Superior temporal gyrus (tissue), 1 donor: ENCODE results near the gene MED10.
A peak's percentile ranks its signal among the peaks of the same experiment; 100 is the strongest.

Experiments
- DNase-seq: peaks from one replicate; pipeline ENCODE4 v3.0.0-alpha.2; 2016; ENCODE audit errors: extremely low spot score

The MED10 gene, protein sequence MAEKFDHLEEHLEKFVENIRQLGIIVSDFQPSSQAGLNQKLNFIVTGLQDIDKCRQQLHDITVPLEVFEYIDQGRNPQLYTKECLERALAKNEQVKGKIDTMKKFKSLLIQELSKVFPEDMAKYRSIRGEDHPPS

GRCh38 chr5:6377905-6378765 is at the start of gene MED10:
Gene MED10 (minus strand): TSS chr5:6378547. CDS start chr5:6378483, 64 bp downstream.
- DNase-seq = peak; percentile 88

- DNase-seq = no peak
These were observed 49.3 kb upstream of the MED10 start for GRCh38 chr5:6427694-6428093.

GRCh38 chr5:6424700-6425099 is 46.4 kb upstream of the MED10 start:
- no peak for DNase-seq

- no peak for DNase-seq
These were observed 45.8 kb upstream of the MED10 start for GRCh38 chr5:6424110-6424659.

GRCh38 chr5:6423327-6424109 is 45.2 kb upstream of the MED10 start:
- DNase-seq = no peak

DNA sequence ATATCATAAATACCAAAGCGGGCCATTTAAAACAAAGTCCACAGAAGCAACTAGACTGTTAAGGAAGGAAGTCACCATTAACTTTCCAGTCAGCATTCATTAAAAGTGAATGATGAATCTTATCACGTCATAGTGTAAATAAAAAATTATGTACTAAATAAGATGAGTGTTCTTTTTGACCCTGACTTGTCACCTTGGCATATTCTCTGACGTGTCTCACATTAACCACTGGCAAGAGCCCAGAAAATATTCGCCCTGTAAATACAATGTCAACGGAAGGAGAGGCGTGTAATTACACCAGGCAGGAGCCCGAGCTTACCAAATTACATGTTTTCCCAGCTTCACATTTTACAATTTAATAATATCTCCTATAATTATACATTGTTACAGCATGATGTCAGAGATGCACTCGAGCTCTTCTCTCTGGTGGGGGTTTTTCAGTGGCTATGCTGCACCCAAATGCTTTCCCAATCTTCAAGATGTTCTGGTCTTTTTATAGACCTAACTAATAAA is 41.0 kb upstream of the MED10 start:
- DNase-seq = peak; percentile 29

DNA sequence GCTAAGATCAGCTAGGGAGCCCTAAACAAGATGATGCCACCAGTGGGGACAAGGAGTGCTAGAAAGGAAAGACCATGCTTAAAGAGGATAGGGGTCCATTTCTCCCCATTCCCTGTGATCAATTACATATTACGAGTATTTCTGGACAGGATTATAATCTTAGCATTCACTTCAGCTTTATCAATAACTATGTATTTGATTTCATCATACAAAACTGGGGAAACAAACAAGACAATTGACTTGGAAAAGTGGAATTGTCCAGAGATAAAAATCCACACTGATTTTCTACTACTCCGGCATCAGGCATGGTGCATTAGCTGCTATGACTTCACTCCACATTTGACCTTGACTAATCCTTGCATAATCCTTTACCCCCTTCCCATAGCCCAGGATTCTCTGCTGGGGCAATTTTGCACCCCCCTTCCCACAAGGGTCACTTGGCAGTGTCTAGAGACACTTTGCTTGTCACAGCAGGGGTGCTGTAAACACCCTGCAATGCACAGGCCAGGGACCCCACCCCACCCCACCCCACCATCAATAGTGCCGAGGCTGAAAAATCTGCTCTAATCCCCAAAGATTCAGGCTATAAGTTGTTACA is 40.4 kb upstream of the MED10 start:
- no peak for DNase-seq

GRCh38 chr5:6417657-6418056 is 39.3 kb upstream of the MED10 start:
- DNase-seq = no peak

GRCh38 chr5:6412811-6413210 is 34.5 kb upstream of the MED10 start:
- DNase-seq = no peak

GRCh38 chr5:6411141-6411540 is 32.8 kb upstream of the MED10 start:
- no peak for DNase-seq

DNA sequence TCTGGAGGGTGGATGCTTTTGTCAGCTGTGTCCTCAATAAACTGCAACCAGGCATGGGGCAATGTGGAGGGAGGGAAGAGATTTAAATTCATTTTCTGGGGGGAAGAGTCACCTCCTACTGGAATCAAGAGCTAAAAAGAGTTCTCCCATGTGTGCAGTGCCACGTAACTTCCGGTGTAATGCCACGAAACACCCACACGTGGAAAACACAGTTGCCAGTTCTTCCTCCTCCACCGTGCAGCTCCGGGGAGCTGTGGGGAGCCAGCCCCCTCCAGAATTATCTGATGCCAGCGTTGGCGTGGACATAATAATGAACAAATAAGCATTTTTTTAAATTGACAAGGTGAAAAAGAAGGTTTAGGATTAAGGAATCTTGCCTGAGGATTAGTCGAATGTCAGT is 32.1 kb upstream of the MED10 start:
- DNase-seq = peak; percentile 60

DNA sequence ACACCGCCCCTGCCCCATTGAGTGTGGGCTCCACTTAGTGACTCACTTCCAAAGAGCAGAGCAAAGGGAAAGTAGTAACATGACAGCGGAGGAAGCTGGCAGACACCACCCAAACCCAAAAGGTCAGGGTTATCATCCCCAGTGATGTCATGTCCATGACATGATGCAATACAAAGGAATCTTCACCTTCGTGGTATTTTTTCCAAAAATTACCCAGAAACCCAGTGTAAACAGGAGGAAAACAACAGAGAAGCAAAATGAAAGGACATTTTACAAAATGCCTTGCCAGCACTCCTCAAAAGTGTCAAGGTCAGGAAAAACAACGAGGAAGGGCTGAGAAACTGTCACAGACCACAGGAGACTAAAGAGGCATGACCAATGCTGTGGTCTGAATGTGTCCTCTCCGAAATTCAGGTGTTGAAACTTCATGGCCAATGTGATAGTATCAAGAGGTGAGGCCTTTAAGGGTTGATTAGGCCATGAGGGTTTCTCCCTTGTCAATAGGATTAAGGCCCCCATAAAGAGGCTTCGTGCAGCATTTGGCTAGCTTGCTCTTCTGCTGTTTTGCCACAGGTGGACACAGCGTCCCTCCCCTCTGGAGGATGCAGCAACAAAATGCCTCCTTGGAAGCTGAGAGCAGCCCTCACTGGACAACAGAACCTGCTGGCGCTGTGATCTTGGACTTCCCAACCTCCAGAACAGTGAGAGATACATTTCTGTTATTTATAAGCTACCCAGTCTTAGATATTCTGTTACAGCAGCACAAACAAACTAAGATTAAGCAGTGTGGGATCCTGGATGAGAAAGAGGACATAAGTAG is 30.5 kb upstream of the MED10 start:
- DNase-seq = no peak

DNA sequence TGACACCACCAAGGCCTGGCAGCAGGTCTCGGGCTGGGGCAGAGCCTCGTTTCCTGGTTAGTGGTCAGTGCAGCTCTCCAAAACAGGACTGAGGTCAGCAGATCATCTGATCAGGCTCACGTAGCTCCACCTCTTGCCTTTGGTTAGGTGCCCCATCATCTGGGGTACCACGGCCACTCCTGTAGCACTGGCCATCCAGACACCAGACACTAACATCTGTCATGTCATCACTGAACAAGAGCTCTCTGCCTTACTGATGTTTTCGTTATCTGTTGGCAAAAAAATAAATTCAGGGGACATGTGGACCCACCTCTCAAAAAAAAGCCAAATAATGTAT is 29.9 kb upstream of the MED10 start:
- DNase-seq = no peak

GRCh38 chr5:6407558-6408259 is 29.4 kb upstream of the MED10 start:
- DNase-seq = no peak

DNA sequence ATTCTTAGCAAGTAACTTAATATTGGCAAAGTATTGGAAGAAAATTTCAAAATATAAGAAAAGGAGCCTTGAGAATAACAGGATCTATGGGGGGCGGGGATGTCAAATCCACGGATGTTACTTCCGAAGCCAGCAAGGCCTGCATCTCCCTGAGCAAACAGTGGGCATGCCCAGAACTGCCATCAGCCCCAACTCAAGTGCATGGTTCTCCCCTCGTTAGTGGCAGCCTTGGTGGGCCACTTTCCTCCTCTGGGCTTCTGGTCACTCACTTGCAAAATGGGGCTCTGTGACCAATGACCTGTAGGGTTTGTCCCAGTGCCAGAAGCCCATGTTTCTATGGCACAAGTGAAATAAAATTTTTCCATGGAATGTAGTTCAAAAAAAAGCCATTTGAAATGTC is 27.2 kb upstream of the MED10 start:
- no peak for DNase-seq

- DNase-seq = no peak
These were observed 25.8 kb upstream of the MED10 start for GRCh38 chr5:6404129-6404528.

- no peak for DNase-seq
These were observed 25.1 kb upstream of the MED10 start for GRCh38 chr5:6403416-6403815.

DNA sequence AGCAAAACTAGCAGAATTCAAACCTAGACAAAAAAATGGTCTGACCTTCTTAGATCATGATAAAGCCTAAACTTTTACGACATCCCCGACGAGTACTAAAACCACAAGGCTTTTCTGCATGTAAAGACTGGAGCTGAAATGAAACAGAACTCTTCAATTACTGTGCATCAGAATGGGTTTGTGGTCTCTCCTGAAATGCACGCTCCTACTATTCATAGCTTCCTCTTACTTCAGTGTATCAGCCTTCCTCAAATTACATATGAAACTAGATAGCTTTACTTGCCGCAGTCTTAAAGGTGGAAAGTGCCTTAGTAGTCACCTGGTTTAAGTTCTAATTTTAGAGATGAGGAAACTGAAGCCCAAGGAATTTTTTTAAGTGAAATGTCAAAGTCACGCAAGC is 24.6 kb upstream of the MED10 start:
- no peak for DNase-seq

DNA sequence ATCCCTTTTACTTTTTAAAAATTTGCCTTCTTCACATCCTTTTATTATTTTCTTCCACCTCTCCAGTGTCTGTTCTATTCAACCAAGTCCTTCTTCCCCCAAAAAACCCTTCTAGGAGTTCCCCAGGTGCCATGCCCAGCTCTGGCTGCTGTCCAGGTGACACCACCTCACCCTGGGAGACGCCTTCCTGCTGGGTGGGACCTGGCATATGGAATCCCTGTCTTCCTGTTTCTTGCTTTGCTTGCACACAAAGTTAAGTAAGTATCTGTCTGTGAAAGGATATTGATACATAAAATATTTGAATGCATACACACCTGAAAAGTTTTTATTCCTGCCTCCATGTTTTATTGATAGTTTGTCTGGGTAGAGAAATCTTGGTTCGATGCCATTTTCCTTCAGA is 23.1 kb upstream of the MED10 start:
- no peak for DNase-seq
